ENCODE results near the gene ZC3H4. TPM values are rescaled to one million over a fixed set of nuclear protein-coding genes. Genes with fewer than 3 reads are reported as not detected.

Gene ZC3H4
- total RNA-seq, 1 experiment from 2014 or later, result 105 TPM

- Mint-ChIP-seq H3K27ac (no peak overlapping the region; a peak in 1 of 7 replicates), H3K9me3 (no peaks in the 10 kb centered on the region; a peak in 1 of 5 replicates), H3K27me3 (ENCODE audit: low read depth) (peaks cover 1% of the 10 kb centered on the region; the same call in 1 of the 2 replicates), H3K36me3 (ENCODE audit: insufficient read depth in 1 of 3, low read depth in 3 of 3) (peaks cover 0 to 9% (median 8%) of the 10 kb centered on the region in 3 experiments; a peak in 5 of 7 replicates), H3K4me3 (no peak overlapping the region), H3K4me1 (peaks cover 10 to 18% of the 10 kb centered on the region in 2 experiments)
- no peak overlapping the region for H3K9ac ChIP-seq (ENCODE audit: extremely low read depth, insufficient read length, low read length)
- H3K23ac ChIP-seq (ENCODE audit: insufficient read length, low read depth, low read length), result no peak overlapping the region
- no peak overlapping the region for H3K14ac ChIP-seq (ENCODE audit: insufficient read depth, low read length)
- H3K79me2 ChIP-seq (ENCODE audit: insufficient read depth, low read length), result no peaks in the 10 kb centered on the region
- peaks cover 4% of the 10 kb centered on the region; the same call in 1 of the 2 replicates for H3K4me1 ChIP-seq (ENCODE audit: insufficient read depth, low read length)
- no peak overlapping the region for H3K56ac ChIP-seq (ENCODE audit: insufficient read length, low read depth, low read length)
- H2BK5ac ChIP-seq (ENCODE audit: insufficient read length, low read length), result no peak overlapping the region
- no peak overlapping the region for H2AK5ac ChIP-seq (ENCODE audit: insufficient read length, low read length)
- no peak overlapping the region for H3K4me2 ChIP-seq (ENCODE audit: insufficient read depth, insufficient read length, low read length)
- H4K8ac ChIP-seq (replicated peaks; ENCODE audit: insufficient read length, low read depth, low read length), result no peak overlapping the region
- WGBS (ENCODE audit: extremely low coverage, insufficient read length, low lambda C conversion rate), result no CpG with 5 or more reads among the region's 56 CpGs
- H3K79me1 ChIP-seq (ENCODE audit: insufficient read depth, low read depth, low read length, poor library complexity, severe bottlenecking), result peaks cover 7% of the 10 kb centered on the region
- DNase-seq, result peak; percentile 26
- TF ChIP-seq, protein P1, sequence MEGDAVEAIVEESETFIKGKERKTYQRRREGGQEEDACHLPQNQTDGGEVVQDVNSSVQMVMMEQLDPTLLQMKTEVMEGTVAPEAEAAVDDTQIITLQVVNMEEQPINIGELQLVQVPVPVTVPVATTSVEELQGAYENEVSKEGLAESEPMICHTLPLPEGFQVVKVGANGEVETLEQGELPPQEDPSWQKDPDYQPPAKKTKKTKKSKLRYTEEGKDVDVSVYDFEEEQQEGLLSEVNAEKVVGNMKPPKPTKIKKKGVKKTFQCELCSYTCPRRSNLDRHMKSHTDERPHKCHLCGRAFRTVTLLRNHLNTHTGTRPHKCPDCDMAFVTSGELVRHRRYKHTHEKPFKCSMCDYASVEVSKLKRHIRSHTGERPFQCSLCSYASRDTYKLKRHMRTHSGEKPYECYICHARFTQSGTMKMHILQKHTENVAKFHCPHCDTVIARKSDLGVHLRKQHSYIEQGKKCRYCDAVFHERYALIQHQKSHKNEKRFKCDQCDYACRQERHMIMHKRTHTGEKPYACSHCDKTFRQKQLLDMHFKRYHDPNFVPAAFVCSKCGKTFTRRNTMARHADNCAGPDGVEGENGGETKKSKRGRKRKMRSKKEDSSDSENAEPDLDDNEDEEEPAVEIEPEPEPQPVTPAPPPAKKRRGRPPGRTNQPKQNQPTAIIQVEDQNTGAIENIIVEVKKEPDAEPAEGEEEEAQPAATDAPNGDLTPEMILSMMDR (conservative IDR thresholded peaks at IDR 0.05), result no peak
- no peaks in the 10 kb centered on the region for H3K9me3 ChIP-seq (ENCODE audit: control insufficient read depth, low read depth, low read length)
- no peak overlapping the region for H4K5ac ChIP-seq (ENCODE audit: insufficient read length, low read depth, low read length)
- H2BK15ac ChIP-seq (ENCODE audit: low read depth, low read length), result no peak overlapping the region
- H3K27me3 ChIP-seq (ENCODE audit: insufficient read depth, low read length), result no peaks in the 10 kb centered on the region
- H2BK12ac ChIP-seq (ENCODE audit: insufficient read length, low read depth, low read length), result no peak overlapping the region
- H4K91ac ChIP-seq (ENCODE audit: insufficient read length, low read depth, low read length), result no peak overlapping the region
- no peak overlapping the region for H2BK120ac ChIP-seq (ENCODE audit: low read depth, low read length, poor library complexity, severe bottlenecking)
- H2BK20ac ChIP-seq (ENCODE audit: low read depth, low read length, poor library complexity, severe bottlenecking), result no peak overlapping the region
- H2AFZ ChIP-seq (ENCODE audit: low read length), result no peak overlapping the region
- H3K18ac ChIP-seq (ENCODE audit: insufficient read length, low read depth, low read length), result no peak overlapping the region
- H3K23me2 ChIP-seq (ENCODE audit: insufficient read length, low read depth, low read length, poor library complexity, severe bottlenecking), result peaks cover 3% of the 10 kb centered on the region
- H3K27ac ChIP-seq (ENCODE audit: insufficient read length, low read depth, low read length), result no peak overlapping the region
- H4K20me1 ChIP-seq (ENCODE audit: control insufficient read depth, insufficient read depth, insufficient read length), result no peaks in the 10 kb centered on the region
- H3K4ac ChIP-seq (ENCODE audit: low read depth, low read length), result no peak overlapping the region
- no peak overlapping the region for H3T11ph ChIP-seq (ENCODE audit: low read length)
These were observed 68.4 kb downstream of the ZC3H4 start for GRCh38 chr19:47044946-47045866.

Data from H9 (cell line).